Measurements from ENCODE around the gene KLHL2. TPM values are rescaled to one million over a fixed set of nuclear protein-coding genes. Genes with fewer than 3 reads are reported as not detected.

KLHL2 gene
- total and polyA plus RNA-seq, 9 of the 15 experiments (the other 6 are each of a cell fraction or from before 2014, with no cell fraction given), result 2.5 to 11.3 (median 6.1) TPM

DNA sequence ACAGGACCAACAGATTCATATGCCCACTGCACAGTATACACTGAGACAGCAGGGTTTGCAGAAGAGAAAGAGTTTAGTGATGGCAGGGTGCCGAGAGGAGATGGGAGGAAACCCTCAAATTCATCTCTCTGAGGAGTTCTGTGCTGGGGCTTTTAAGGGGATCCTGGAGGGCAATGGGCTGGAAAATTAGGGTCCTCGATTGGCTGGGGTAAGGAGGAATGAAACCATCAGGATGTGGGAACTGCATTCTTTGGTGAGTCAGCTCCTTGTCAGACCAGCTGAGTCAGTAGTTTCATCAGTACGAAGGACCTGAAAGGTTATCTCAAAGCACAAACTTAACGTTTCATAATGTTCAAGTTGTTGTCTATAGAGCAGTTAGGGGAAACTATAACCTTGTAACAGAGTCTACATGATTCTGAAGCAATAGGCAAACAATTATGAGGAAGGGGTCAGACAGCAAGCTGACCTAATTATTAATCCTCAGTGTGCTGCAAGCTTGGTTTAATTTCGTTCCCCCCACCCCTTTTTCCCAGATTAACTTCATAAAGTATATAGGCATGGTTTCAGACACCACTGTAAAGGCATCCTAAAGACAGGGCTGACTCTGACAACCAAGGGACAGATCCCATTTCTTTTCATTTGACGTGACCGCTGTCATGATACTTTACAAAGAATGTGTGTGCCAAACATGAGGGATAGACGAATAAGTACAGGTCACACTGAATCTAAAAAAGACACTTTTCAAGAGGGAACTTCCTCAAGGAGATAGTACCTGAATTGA, 118.6 kb downstream of the KLHL2 start (continued):
- TF ChIP-seq, protein P1, sequence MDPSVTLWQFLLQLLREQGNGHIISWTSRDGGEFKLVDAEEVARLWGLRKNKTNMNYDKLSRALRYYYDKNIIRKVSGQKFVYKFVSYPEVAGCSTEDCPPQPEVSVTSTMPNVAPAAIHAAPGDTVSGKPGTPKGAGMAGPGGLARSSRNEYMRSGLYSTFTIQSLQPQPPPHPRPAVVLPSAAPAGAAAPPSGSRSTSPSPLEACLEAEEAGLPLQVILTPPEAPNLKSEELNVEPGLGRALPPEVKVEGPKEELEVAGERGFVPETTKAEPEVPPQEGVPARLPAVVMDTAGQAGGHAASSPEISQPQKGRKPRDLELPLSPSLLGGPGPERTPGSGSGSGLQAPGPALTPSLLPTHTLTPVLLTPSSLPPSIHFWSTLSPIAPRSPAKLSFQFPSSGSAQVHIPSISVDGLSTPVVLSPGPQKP (CRISPR knock-in tag; IDR thresholded peaks at IDR 0.05), result no peak
- peak; percentile 96 for TF ChIP-seq BACH1 (tag; IDR thresholded peaks at IDR 0.05)
- 0 out of 2 replicates have a peak, but pooled peaks have one; percentile 49 for TF ChIP-seq ZBTB9 (CRISPR knock-in tag; IDR thresholded peaks at IDR 0.05)
- 0 out of 2 replicates have a peak, but pooled peaks have one; percentile 43 for TF ChIP-seq CEBPG (CRISPR knock-in tag; IDR thresholded peaks at IDR 0.05)
- peak; percentile 71 to 73 for TF ChIP-seq CEBPG (tag; conservative IDR thresholded peaks at IDR 0.05 in 1 of 2, IDR thresholded peaks at IDR 0.05 in 1 of 2)
- no peak for TF ChIP-seq ZNF644 (tag; IDR thresholded peaks at IDR 0.05; ENCODE audit: low read depth)
- TF ChIP-seq ELK3 (CRISPR knock-in tag; IDR thresholded peaks at IDR 0.05), result no peak
- TF ChIP-seq MCM2 (IDR thresholded peaks at IDR 0.05; ENCODE audit: low read depth), result no peak
- peak; percentile 61 for TF ChIP-seq ZNF592 (IDR thresholded peaks at IDR 0.05)
- TF ChIP-seq POU5F1 (IDR thresholded peaks at IDR 0.05; ENCODE audit: borderline replicate concordance, low read depth, low read length, partially characterized antibody), result no peak
- peak; percentile 72; the same call in 1 of the 2 replicates for TF ChIP-seq CBX5 (IDR thresholded peaks at IDR 0.05; ENCODE audit: borderline replicate concordance, low read depth)
- TF ChIP-seq SMARCC2 (IDR thresholded peaks at IDR 0.05; ENCODE audit: low read depth), result peak; percentile 52; the same call in 1 of the 2 replicates
- peak; percentile 51; the same call in 1 of the 2 replicates for TF ChIP-seq ETV5 (CRISPR knock-in tag; IDR thresholded peaks at IDR 0.05; ENCODE audit: low read depth)
- TF ChIP-seq ZNF23 (CRISPR knock-in tag; IDR thresholded peaks at IDR 0.05), result 0 out of 2 replicates have a peak, but pooled peaks have one; percentile 18
- no peak for TF ChIP-seq ZSCAN32 (CRISPR knock-in tag; IDR thresholded peaks at IDR 0.05)
- TF ChIP-seq TRIM28 (IDR thresholded peaks at IDR 0.05), result peak; percentile 73; the same call in 1 of the 2 replicates
- peak; percentile 78 for TF ChIP-seq TAF9B (IDR thresholded peaks at IDR 0.05; ENCODE audit: partially characterized antibody)
- TF ChIP-seq HDAC3 (IDR thresholded peaks at IDR 0.05; ENCODE audit: borderline replicate concordance, partially characterized antibody), result peak; percentile 46
- TF ChIP-seq ZNF121 (CRISPR knock-in tag; conservative IDR thresholded peaks at IDR 0.05), result no peak
- TF ChIP-seq DPF2 (IDR thresholded peaks at IDR 0.05), result peak; percentile 91
